GM18507 (cell line): Measurements from ENCODE around the gene UBB.

Experiments used
- DNase-seq: peaks from one replicate; pipeline ENCODE4 v3.0.0; 2011; ENCODE audit warnings: low read depth; ENCODE audit not compliant: insufficient read length; ENCODE audit errors: extremely low spot score
- FAIRE-seq: peaks from 2 replicates; lab custom pipeline; 2011; peaks lifted over from hg19 to GRCh38; lab: Jason Lieb, UNC

UBB gene

GRCh38 chr17:16415031-16415924 is 34.4 kb downstream of the UBB start, which contains the start of gene TRPV2:
Gene TRPV2 (plus strand): TSS chr17:16415571. CDS start chr17:16417669, 2,098 bp downstream.
- no peak for DNase-seq
- peak; percentile 89 for FAIRE-seq

DNA sequence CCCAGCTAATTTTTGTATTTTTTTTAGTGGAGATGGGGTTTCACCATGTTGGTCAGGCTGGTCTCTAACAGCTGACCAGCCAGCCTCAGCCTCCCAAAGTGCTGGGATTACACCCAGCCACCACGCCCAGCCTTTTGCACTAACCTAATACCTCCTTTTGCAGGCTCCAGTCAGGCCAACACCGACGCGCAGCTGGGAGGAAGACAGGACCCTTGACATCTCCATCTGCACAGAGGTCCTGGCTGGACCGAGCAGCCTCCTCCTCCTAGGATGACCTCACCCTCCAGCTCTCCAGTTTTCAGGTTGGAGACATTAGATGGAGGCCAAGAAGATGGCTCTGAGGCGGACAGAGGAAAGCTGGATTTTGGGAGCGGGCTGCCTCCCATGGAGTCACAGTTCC is 36.5 kb downstream of the UBB start:
- no peak for FAIRE-seq
- no peak for DNase-seq

- no peak for FAIRE-seq
- no peak for DNase-seq
These were observed 37.2 kb downstream of the UBB start for GRCh38 chr17:16417896-16418684.

DNA sequence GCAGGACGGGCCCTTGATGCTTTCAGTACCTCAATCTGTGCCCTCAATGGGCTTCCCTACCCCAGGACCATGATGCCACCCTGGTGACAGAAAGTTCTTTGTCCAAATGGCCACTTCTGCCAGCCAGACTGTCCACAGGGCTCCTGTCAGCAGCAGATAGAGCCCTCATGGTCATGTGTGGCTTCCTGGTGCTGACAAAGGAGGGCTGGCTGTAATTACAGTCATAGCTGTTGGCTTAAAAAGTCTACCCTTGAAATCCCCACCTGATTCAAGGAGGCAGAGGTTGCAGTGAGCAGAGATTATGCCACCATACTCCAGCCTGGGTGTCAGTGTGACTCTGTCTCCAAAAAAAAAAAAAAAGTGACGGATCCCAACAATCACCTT is 37.8 kb downstream of the UBB start:
- FAIRE-seq: peak; percentile 38
- DNase-seq: no peak

GRCh38 chr17:16419074-16419928 is 38.4 kb downstream of the UBB start:
- FAIRE-seq: peak; percentile 89
- no peak for DNase-seq

DNA sequence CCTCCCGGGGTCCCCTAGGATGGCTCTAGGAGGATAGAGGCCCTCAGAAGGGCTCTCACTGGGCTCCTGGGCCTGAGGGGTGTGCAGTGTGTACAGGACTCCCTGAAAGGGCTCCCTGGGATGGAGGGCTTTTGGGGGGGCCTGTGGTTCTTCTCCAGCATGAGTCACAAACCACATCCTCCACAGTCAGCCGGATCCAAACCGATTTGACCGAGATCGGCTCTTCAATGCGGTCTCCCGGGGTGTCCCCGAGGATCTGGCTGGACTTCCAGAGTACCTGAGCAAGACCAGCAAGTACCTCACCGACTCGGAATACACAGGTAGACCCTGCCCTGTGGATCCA is 39.0 kb downstream of the UBB start:
- DNase-seq (no peak), FAIRE-seq (peak; percentile 64)

DNA sequence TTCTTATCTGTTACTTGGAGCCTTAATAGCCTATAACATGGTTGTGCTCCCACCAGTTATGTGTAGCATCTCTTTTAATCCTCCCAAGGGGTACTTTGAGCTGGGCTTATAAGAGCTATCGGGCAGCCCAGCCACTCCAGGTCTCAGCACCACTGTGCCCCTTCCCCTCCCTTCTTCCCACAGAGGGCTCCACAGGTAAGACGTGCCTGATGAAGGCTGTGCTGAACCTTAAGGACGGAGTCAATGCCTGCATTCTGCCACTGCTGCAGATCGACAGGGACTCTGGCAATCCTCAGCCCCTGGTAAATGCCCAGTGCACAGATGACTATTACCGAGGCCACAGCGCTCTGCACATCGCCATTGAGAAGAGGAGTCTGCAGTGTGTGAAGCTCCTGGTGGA is 41.5 kb downstream of the UBB start:
- DNase-seq: no peak
- no peak for FAIRE-seq

- no peak for FAIRE-seq
- DNase-seq: no peak
These were observed 42.5 kb downstream of the UBB start for GRCh38 chr17:16423226-16423872.

GRCh38 chr17:16425202-16425601 is 44.3 kb downstream of the UBB start:
- FAIRE-seq: no peak

DNA sequence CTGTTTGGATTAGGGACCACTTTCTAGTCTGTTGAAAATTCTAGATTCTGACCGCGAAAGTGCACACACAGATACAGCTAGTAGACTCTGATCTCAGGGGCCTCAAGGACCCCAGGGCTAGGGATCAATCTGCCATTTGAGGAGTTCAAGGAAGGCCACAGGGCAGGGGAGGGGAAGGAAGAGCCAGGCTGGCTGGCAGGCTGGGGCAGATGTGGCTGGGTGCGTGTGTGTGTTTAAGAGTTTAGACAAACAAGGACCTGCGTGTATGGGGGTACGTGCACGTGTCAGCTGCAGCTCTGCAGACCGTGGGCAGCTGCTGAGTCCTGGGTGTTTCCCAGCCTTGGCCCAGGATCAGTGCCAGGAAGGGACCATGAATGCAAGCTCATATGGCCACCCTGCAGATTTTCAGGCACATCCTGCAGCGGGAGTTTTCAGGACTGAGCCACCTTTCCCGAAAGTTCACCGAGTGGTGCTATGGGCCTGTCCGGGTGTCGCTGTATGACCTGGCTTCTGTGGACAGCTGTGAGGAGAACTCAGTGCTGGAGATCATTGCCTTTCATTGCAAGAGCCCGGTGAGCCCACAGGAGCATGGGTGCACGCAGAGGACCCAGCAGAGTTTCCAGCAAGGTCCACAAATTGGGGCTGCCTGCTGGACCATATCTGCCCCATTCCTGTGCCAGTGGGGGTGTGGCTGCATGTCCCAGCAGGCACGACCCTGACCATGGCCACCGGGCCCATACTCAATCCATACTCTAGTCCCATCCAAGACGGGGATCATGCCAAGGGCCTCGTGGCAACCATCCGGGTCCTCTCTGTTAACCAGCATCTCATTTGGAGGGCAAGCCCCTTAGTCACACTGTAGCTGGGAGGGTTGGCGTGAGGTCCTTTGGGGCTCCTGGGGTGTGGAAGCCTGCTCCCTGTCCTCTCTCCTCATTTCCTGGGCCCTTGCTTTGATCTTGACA is 45.1 kb downstream of the UBB start:
- FAIRE-seq: no peak
- DNase-seq: no peak

More at GRCh38 chr17:16425202-16425601, 44.3 kb downstream of the UBB start:
- DNase-seq: no peak

GRCh38 chr17:16427020-16427419 is 46.1 kb downstream of the UBB start:
- FAIRE-seq (no peak), DNase-seq (no peak)

- FAIRE-seq (peak; percentile 59), DNase-seq (no peak)
These were observed 47.4 kb downstream of the UBB start for GRCh38 chr17:16428098-16428882.

GRCh38 chr17:16429083-16429482 is 48.2 kb downstream of the UBB start:
- DNase-seq: no peak
- FAIRE-seq: no peak

GRCh38 chr17:16430650-16431049 is 49.8 kb downstream of the UBB start:
- DNase-seq: no peak
- no peak for FAIRE-seq

DNA sequence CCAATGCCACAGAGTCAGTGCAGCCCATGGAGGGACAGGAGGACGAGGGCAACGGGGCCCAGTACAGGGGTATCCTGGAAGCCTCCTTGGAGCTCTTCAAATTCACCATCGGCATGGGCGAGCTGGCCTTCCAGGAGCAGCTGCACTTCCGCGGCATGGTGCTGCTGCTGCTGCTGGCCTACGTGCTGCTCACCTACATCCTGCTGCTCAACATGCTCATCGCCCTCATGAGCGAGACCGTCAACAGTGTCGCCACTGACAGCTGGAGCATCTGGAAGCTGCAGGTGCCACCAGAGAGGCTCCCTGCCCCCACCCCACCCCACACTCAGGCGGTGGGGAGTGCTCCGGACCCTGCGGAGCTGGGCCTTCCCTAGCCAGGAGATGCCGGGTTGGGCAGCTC is 51.1 kb downstream of the UBB start:
- no peak for DNase-seq
- FAIRE-seq: no peak
